Type B pancreatic cell (in vitro differentiated cells): ENCODE results near the gene ANKRD28. TPM values are rescaled to one million over a fixed set of nuclear protein-coding genes. Genes with fewer than 3 reads are reported as not detected.

ENCODE experiments used
- microRNA-seq: library from miRNA; unstranded; fragments of <30 nt; microRNA quantifications from one replicate; pipeline ENCODE4, GENCODE V29; 2020
- total RNA-seq: library from RNA; stranded (reverse); gene quantifications from 2 replicates; pipeline ENCODE4 v1.2.1, GENCODE V29; 2021; ENCODE audit warnings: low replicate concordance

The ANKRD28 gene
- total RNA-seq, 1 donor from 2014 or later = 44.3 TPM

Small RNAs within 50 kb of the gene (microRNA-seq; reads per million reads assigned to microRNA genes)
- not detected for gene MIR3134

Other genes starting within 250 kb of the ANKRD28 start
- gene HACL1, start 196.4 kb downstream of the ANKRD28 start, total RNA-seq = 16.5 and 20.5 TPM in 2 replicates
- gene BTD, start 196.2 kb downstream of the ANKRD28 start, total RNA-seq = 12.2 and 15.4 TPM in 2 replicates